ENCODE measurements around the gene C5. TPM values are rescaled to one million over a fixed set of nuclear protein-coding genes. Genes with fewer than 3 reads are reported as not detected.
A peak's percentile ranks its signal among the peaks of the same experiment; 100 is the strongest.

Gene C5
- total RNA-seq, 1 experiment from 2014 or later, result 0.74 TPM

DNA sequence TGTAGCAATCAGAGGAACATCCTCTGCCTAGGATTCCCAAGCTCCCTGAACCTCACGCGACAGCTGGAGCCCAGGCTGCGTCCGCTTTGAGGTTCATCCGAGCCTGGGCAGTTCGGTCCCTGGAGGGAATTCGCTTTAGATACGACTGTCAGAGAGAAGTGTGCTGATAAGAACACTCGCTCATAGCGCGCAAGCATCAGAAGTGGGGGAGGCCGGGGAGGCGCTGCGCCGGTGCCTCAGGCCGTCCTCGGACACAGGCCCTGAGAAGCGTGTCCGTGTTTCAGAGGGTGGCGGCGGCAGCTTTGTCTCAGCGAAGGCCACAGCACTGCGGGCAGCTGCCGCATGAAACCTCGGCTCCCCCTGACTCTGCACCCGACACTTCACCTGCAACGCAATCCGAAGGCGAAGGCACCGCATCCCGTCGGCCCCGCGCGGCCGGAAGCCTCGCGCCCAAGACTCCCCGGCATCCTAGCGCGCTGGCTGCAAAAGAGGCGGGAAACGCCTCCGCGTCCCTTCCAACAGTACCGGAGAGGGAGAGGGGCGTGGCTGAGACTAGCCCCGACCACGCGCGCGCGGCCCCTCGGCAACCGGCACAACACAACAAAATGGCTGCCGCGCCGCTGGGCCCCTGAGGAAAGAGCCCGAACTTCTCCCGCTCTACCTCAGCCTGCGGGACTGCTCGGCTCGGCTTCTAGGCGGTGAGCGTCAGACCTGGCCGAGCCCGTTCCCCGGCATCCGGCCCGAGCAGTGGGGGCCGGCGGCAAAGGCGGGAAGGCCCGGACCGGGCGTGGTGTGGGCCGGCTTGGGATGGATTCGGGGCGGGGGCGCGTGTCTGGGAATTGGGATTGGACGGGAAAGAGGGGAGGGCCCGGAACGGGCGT is 24.5 kb upstream of the C5 start, which contains the start of gene CNTRL:
Gene CNTRL, plus strand, starts transcription at position 586 of the 881 bp plus-strand sequence. CDS start 13,372 bp downstream, outside the sequence.
- Histone ChIP-seq H3K18ac (ENCODE audit: insufficient read length, low read depth, low read length) (peak within 1 kb of the TSS; percentile 49), H3K9me3 (ENCODE audit: control insufficient read depth, low read depth, low read length) (no peaks in the 10 kb centered on the region), H4K5ac (ENCODE audit: insufficient read length, low read depth, low read length) (no peak within 1 kb of the TSS), H3K56ac (ENCODE audit: insufficient read length, low read depth, low read length) (no peak within 1 kb of the TSS), H3T11ph (ENCODE audit: low read length) (no peak within 1 kb of the TSS), H2AFZ (ENCODE audit: low read length) (no peak within 1 kb of the TSS), H3K79me2 (ENCODE audit: insufficient read depth, low read length) (no peaks in the 10 kb centered on the region), H4K20me1 (ENCODE audit: control insufficient read depth, insufficient read depth, insufficient read length) (no peaks in the 10 kb centered on the region), H2BK12ac (ENCODE audit: insufficient read length, low read depth, low read length) (no peak within 1 kb of the TSS), H3K27me3 (ENCODE audit: insufficient read depth, low read length) (peaks cover 25% of the 10 kb centered on the region; the same call in 1 of the 2 replicates), H3K23me2 (ENCODE audit: insufficient read length, low read depth, low read length, poor library complexity, severe bottlenecking) (peaks cover 10% of the 10 kb centered on the region), H4K91ac (ENCODE audit: insufficient read length, low read depth, low read length) (no peak within 1 kb of the TSS), H3K4me2 (ENCODE audit: insufficient read depth, insufficient read length, low read length) (peak within 1 kb of the TSS; percentile 85), H3K79me1 (ENCODE audit: insufficient read depth, low read depth, low read length, poor library complexity, severe bottlenecking) (no peaks in the 10 kb centered on the region), H2BK20ac (ENCODE audit: low read depth, low read length, poor library complexity, severe bottlenecking) (no peak within 1 kb of the TSS), H3K4me1 (ENCODE audit: insufficient read depth, low read length) (no peaks in the 10 kb centered on the region), H2BK15ac (ENCODE audit: low read depth, low read length) (no peak within 1 kb of the TSS), H3K4ac (ENCODE audit: low read depth, low read length) (no peak within 1 kb of the TSS), H4K8ac (replicated peaks; ENCODE audit: insufficient read length, low read depth, low read length) (no peak within 1 kb of the TSS), H2BK5ac (ENCODE audit: insufficient read length, low read length) (no peak within 1 kb of the TSS), H3K23ac (ENCODE audit: insufficient read length, low read depth, low read length) (no peak within 1 kb of the TSS), H3K27ac (ENCODE audit: insufficient read length, low read depth, low read length) (no peak within 1 kb of the TSS), H2AK5ac (ENCODE audit: insufficient read length, low read length) (no peak within 1 kb of the TSS), H3K14ac (ENCODE audit: insufficient read depth, low read length) (peak within 1 kb of the TSS; percentile 66), H2BK120ac (ENCODE audit: low read depth, low read length, poor library complexity, severe bottlenecking) (no peak within 1 kb of the TSS), H3K9ac (ENCODE audit: extremely low read depth, insufficient read length, low read length) (peak within 1 kb of the TSS; percentile 29)
- no peaks in the 10 kb centered on the region; a peak in 1 of 5 replicates for H3K9me3 Mint-ChIP-seq
- peak; percentile 87 for DNase-seq
- peak within 1 kb of the TSS; percentile 82 to 94 (median 94); a peak in 6 of 7 replicates for H3K27ac Mint-ChIP-seq
- peaks cover 72% of the 10 kb centered on the region for H3K27me3 Mint-ChIP-seq (ENCODE audit: low read depth)
- peak within 1 kb of the TSS; percentile 78 to 91 for H3K4me3 Mint-ChIP-seq
- no CpG with 5 or more reads among the region's 85 CpGs for WGBS (ENCODE audit: extremely low coverage, insufficient read length, low lambda C conversion rate)
- peaks cover 15 to 18% of the 10 kb centered on the region in 2 experiments for H3K4me1 Mint-ChIP-seq
- TF ChIP-seq, protein P1, sequence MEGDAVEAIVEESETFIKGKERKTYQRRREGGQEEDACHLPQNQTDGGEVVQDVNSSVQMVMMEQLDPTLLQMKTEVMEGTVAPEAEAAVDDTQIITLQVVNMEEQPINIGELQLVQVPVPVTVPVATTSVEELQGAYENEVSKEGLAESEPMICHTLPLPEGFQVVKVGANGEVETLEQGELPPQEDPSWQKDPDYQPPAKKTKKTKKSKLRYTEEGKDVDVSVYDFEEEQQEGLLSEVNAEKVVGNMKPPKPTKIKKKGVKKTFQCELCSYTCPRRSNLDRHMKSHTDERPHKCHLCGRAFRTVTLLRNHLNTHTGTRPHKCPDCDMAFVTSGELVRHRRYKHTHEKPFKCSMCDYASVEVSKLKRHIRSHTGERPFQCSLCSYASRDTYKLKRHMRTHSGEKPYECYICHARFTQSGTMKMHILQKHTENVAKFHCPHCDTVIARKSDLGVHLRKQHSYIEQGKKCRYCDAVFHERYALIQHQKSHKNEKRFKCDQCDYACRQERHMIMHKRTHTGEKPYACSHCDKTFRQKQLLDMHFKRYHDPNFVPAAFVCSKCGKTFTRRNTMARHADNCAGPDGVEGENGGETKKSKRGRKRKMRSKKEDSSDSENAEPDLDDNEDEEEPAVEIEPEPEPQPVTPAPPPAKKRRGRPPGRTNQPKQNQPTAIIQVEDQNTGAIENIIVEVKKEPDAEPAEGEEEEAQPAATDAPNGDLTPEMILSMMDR (conservative IDR thresholded peaks at IDR 0.05), result no peak
- H3K36me3 Mint-ChIP-seq (ENCODE audit: insufficient read depth in 1 of 3, low read depth in 3 of 3), result no peaks in the 10 kb centered on the region

Data from H9 (cell line).